Measurements from ENCODE around the gene DMPK.
"Not testable (repeated sequence)": the region's sequence is repeated elsewhere in the genome, so short reads cannot be mapped to it uniquely, and the experiment has no call there.

Gene DMPK

DNA sequence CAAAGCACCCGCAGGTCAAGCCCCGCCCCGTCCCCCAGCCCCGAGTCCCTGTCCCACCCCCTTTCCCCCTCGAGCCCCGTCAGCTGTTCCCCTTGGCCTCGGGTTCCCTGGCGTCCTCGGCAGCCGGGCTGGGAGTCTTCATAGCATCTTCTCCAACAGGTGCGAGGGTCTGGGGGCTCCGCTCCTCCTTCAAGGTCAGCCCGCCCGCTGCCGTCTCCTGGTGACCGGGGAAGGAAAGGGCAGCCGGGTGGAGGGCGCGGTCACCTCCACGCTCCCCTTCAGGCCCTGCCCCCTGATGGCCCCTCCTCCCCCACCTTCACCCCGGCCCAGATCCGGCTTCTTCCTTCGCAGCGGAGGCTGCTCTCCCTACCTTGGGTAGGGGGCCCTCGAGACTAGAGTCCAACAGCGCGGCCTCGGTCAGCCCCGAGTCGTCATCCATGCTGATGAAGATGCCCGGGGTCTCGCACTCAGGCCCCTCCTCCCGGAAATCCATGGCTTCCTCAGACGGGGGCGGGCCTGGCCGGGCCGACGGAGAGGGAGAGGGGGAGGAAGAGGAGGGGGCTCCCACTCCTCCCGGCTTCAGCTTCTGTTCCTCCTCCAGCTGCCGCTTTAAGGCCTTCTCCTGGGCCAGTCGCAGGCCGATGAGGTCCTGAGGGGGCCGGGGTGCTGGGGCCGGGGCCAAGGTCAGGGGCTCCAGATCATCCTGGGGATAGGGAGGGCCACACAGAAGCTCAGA, 33.4 kb upstream of the DMPK start:
- no peak for DNase-seq (ENCODE audit: low spot score)

DNA sequence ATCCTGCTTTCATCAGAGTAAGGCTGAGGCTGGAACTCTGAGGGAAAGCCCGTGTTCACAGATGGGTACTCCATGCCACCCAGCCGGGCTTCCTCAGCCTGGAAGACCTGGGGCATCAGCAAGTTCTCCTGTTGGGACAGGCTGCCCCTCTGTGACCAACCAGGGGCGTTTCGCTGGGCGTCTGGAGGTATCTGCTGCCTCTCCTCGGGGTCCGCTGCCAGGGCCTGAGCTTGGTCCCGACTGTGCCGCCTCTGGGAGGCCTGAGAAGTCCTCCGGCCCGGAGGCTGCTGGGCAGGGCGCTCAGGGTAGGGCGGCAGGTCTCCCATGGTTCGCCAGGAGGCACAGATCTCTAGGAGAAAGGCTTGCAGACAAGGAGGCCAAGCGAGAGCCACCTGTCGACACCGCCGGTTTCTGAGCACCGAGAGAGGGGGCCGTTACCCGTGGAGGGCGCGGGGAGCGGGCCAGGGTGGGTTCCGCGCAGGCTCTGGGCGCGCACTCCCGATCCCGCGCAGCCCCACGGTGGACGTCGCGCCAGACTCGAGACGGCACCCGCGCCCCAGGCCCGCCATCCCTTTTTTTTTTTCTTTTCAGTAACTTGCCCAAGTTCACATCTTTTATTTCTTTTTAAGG, 32.7 kb upstream of the DMPK start, which contains the start of gene RSPH6A:
TSS of gene RSPH6A (minus strand) at position 458 of the 630 bp plus-strand sequence. CDS start at position 326, 132 bp downstream.
- DNase-seq (ENCODE audit: low spot score), result no peak

DNA sequence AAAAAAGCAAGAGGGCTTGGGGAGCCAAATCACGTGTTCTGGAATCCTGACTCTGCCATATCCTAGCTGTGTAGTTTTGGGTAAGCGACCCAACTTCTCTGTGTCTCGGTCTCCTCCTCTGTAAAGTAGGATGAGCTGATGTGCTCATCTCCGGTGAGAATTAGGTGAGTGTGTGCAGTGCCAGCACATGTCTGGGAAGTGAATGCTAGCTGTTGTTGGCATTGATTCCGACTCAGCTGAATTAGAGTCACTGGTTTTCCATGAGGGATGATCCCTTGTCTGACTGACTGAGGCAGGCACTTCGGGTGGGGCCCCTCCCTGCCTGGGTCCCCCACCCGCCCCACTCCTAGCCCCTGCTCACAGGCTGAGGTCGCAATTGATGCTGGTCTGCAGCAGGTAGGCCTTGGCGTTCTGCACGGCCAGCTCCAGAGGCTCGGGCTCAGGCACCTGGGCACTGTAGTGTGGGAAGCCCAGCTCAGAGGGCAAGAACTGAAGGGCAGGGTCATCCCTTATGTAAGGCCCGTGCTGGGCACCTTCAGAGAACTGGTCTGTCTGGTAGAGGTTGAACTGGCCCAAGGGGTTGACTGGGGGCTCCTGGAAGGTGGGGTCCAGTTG, 32.0 kb upstream of the DMPK start:
- no peak for DNase-seq (ENCODE audit: low spot score)

DNA sequence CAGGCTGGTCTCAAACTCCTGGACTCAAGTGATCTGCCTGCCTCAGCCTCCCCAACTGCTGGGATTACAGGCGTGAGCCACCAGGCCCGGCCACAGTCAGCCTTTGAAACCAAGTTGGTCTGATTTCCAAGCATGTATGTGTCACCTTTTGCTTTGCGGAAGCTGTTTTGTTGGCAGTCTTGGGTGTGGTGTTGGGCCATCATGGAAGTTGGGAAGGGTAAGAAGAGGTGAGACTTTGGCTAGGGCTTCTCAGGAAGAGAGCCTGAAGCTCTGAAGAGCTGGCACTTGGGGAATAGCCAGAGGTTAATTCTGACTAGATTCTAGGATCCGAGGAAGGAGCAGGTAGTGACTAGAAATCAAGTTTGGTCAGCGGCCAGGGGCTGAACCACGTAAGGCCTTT, 30.0 kb upstream of the DMPK start:
- no peak for DNase-seq (ENCODE audit: low spot score)

DNA sequence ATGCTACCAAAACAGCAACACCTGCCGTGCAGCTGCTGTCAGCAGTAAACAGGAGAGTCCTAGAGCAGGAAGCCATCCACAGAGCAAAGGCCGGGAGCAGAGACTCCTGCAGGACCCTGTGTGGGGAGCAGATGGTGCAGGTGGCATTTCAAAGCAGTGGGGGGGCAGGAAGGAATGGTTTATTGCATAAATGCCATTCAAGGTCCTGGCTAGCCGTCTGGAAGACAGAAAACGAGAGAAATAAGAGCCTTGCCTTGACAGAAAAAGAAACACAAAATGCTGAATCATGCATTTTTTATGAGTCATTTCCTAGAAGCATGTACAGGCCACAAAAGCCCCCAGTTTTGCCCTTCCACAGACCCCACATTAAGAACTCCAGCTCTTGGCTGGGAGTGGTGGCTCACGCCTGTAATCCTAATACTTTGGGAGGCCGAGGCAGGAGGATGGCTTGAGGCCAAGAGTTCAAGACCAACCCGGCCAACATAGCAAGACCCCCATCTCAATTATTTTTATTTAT, 27.4 kb upstream of the DMPK start:
- DNase-seq (ENCODE audit: low spot score), result no peak

DNA sequence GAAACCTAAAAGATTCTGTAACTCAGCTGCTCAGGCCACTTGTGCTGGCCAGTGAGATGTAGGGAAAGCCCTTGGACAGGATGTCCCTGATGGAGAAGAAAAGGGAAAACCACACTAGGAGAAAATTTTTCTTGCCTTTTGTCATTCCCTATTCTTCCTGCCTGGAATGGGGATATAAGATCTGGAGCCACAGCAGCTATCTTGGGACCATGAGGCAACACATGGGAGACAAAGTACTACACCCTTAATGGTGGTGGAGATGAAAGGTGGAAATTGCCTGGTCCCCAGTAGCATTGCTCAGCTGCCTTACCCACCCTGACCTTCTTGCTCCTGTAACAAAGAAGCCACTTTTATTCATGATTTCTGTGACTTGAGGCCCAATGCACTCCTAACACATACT, 23.4 kb upstream of the DMPK start:
- no peak for DNase-seq (ENCODE audit: low spot score)

DNA sequence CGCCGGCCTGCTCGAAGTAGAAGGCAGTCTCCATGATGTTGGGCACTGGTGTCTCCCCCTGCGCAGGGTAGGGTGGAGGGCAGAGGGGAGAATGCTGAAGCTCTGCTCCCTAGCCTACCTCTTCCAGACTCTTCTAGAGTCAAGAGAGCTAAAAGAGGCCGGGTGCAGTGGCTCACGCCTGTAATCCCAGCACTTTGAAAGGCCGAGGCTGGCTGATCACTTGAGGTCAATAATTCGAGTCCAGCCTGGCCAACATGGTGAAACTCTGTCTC, 22.6 kb upstream of the DMPK start:
- DNase-seq (ENCODE audit: low spot score), result no peak

DNA sequence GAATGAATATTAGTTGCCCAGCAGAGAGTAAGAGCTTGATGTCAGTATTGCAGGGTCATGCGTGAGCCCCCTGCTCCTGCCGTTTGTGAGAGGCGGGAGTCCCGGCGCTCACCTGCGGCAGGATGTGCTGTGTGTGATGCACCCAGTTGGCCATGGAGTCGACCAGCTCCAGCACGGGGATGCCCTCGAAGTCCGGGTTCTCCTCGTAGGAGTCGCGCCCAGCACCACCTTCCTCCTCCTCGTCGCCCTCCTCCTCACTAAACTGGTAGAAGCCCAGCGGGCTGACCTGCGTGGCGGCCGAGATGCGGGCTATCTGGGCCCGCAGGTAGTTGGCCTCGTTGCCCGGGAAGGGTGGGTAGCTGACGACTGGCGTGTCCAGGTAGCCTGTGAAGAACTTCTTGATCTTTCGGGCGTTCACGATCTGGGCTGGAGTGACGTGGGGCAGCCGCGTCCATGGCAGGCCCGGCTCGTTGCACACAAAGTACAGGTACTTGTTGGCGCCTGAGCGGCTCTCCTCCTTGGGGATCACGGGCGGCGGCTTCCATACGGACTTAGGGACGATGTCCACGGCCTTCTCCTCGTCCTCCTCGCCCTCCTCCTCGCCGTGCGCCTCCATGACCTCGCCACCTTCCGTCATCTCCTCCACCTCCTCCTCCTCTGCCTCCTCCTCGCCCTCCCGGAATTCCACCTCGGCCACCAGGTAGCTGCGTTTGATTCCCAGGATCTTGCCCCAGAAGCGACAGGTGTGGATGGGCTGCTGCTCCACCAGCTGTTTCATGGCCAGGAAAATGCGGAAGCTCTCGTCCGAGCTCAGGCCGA, 22.1 kb upstream of the DMPK start:
- DNase-seq (ENCODE audit: low spot score), result no peak

DNA sequence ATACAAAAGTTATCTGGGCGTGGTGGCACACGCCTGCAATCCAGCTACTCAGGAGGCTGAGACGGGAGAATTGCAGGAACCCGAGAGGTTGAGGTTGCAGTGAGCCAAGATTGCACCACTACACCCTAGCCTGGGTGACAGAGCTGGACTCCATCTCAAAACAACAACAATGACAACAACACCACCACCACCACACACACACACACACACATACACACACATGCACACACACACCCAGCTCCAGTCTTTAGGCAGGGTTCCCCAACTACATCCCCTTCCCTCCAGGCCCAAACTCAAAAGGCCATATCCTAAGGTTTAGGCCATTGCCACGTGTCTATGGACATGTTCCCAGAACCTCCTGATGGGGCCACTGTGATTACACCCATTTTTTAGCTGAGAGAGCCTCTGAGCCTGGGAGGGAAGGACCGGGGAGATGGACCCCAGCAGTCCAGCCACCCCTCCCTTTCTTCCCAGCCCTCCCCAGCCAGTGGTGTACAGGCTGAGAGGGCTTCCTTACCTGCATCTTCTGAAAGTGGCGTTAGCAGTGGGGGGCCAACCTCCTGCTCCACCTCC, 19.4 kb upstream of the DMPK start:
- DNase-seq (ENCODE audit: low spot score), result no peak

DNA sequence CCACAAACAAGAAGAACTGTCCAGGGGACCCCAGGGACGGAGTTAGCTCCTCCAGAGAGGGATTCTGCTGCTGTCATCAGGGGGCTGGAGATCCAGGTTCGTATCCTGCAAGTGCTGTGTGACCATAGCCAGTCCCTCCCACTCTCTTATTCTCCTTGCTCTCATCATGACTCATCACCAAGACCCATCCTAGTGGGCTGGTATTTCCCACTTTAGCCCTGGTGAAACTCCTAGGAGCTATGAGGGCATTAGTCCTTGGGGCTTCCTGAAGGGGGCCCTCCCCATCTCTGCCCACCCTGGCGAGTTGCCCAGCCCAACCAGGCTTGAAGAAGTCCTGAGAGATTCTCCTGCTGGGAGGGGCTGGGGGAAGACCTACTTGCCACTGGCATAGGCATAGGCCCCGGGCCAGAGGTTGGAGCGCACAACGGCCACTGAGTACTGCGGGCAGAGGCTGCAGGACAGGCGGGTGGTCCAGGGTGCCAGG, 17.8 kb upstream of the DMPK start:
- no peak for DNase-seq (ENCODE audit: low spot score)

DNA sequence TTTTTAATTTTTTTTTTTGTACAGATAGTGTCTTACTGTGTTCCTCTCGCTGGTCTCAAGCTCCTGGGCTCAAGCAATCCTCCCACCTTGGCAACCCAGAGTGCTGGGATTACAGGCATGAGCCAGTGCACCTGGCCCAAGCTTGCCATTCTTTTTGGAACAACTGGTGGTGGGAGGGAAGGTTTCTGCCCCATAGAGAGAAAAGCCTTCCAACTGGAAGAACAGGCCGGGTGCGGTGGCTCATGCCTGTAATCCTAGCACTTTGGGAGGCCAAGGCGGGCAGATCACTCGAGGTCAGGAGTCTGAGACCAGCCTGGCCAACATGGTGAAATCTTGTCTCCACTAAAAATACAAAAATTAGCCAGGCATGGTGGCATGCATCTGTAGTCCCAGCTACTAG, 17.3 kb upstream of the DMPK start:
- not testable (repeated sequence) for DNase-seq (ENCODE audit: low spot score)

DNA sequence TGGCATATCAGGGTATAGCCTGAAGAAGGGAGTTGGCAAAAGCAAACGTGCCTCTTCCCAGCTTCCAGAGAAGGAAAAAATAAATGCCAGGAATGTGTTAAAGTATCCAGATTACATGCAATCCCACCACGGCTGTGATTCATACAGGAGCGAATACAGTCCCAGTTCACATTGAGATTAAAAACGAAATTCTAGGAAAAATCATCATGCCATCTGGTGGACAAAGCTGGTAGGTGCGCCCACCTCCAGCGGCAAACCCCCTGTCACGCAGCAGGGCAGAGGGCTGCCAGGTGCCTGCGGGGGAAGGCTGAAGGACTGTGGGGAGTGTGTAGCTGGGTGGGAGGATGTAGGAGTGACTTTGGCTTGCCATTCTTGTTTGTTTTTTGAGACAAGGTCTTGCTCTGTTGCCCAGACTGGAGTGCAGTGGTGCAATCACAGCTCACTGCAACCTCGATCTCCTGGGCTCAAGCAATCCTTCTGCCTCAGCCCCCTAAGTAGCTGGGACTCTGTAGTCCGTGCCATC, 16.8 kb upstream of the DMPK start:
- peak; percentile 68 for DNase-seq (ENCODE audit: low spot score)

DNA sequence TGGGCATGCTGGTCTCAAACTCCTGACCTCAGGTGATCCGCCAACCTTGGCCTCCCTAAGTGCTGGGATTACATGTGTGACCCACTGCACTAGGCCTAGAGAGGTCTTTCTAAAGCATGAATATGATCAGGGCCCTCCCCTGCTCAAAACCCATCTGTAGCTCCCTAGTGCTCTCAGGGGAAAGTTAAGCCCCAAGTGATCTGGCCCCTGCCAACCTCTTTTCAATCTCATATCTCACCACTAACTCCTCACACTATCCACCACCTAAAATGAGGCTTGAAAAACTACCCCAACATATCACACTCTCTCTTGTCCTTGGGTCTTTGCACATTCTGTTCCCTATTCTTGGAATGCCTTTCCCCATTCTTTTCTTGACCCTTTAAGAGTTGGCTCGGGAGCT, 12.3 kb upstream of the DMPK start:
- no peak for DNase-seq (ENCODE audit: low spot score)

DNA sequence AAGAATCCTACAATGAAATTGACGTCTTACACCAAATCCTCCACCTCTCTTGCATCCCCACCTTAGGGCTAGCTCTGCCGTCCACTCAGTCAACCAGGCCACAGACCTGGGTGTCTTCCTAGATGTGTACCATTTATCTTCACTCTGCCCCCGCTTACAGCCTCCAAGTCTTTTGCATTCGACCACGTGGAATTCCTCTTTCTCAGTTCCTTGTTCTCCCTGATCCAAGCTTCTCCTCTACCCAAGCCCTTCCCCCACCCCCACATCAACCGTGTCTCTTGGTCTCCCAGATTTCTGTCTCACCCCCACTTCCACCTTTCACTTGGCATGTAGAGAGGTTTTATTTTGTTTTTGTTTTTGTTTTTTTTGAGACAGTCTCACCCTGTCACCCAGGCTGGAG, 11.6 kb upstream of the DMPK start:
- no peak for DNase-seq (ENCODE audit: low spot score)

DNA sequence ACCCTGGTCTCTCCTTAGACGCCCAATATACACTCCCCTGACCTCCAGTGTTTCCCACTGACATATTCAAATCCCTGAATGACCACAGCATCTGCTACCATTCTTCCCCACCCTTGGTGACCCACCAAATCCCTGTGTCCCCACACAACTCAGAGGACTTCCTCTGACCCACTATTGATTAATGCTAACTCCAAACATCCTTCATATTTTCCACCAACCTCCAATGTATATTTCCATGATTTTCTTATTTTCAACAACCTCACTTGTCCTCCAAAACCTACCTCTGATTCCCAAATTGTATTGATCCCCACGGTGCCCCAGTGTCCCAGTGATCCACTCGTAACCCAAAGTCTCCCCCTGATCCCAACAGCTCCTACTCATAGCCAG, 10.9 kb upstream of the DMPK start:
- no peak for DNase-seq (ENCODE audit: low spot score)

DNA sequence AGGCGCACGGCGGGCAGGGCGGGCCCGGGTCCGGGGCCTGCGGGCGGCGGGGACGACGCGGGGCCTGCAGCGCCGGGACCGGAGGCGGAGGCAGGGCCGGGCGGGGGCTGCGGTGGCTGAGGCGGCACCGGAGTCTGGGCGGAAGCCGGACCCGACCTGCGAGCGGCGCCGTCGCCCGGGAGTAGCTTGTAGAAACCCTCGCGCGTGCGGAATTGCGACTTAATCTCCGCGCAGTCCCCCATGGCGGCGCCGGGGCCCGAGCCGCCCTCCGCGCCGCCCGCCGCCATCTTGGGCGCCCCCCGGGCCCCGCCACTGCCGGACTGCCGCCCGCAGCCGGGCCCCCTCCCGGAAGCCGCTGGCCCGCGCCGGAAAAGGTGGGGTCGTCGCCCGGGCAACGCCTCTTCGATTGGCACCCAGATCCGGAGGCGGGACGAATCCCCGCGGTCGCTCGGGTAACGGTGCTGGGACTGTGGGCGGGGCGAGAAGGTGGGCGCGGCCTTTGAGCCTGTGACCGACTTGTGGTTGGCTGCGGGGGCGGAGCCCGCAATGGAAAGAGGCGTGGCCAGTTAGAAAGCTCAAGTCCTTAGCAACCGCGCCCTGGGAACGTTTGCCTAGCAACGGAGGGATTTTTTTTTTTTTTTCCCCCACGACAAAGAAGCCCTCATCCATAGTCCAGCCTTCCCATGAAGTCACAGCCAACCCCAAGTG, 10.3 kb upstream of the DMPK start, which contains the start of gene DMWD:
TSS of gene DMWD (minus strand) at position 376 of the 708 bp plus-strand sequence. CDS start at position 287, 89 bp downstream.
- peak; percentile 99 for DNase-seq (ENCODE audit: low spot score)

DNA sequence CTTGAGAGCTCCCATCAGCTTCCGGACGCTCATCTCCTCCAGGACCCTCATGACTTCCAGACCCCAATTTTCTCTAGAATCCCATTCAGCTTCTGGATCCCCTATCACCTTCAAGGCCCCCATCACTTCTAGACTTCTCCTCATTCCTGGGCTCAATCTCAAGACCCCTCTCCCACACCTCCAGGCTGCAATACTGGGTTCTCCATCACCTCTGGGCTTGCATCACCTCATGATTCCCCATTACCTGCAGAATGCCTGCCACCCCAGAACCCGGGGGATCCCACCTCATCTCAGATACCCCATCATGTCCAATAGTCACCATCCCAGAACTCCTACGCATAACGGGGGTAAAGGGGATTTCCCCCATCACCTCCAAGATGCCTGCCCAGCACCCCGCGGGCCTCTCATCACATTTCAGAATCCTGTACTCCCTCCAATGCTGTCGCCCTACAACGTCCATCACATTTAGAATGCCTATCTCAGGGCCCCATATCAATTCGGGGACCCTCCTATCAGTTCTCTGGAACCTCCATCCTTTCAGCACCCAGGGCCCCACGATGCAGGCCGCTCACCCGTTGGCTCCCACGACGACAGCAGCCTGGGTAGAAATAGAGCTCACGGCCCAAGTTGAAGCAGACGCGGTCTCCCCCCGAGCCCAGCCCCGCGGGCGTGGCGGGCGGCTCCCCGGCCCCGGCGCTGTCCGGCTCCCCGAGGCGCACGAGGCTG, 9.6 kb upstream of the DMPK start:
- DNase-seq (ENCODE audit: low spot score), result no peak

DNA sequence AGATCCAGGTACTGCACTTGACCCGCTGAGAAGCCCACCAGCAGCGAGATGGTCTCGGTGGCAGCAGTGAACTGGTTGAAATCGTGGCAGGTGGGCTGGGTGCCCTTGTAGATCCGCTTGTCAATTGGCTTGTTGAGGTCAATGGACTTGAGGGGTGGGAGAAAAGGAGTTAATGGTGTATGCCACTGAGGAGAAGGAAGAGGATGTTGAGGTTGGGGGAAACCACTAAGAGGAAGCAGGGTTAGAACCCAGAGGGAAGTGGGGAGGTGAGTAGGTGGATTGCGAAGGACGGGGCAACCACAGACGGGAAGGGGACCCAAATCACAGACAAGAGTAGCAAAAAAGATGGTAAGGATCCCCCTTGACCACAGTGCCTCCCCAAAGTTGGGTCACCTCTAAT, 8.7 kb upstream of the DMPK start:
- DNase-seq (ENCODE audit: low spot score), result no peak

DNA sequence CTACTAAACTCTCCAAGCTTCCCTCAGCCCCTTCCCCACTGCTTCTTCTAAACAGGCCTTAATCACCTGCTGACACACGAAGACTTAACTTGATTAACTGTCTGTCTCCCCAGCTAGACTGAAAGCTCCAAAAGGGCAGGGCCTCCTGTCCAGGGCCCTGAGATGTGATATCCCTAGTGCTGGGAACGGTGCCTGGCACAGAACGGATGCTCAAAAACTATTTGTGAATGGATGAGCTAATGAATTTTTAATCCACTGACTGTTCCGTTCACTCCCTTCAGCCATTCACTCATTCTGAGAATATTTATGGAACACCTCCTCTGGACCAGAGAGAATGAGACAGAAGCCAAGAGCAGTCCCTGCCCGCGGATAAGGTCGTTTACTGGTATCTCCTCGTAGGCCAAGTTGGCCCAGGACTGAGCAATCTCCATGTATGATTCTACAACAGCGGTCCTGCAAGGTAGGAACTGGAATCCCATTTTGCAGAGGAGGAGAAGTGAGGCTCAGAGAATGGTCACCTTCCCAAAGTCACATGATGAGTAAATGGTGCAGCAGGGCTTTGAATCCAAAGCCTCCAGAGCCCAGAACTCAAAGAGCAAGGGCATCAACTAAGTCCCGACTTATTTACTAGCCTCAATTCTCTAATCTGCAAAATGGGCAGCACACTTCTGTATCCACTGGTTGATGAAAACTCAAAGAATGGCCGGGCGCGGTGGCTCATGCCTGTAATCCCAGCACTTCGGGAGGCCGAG, 6.9 kb upstream of the DMPK start:
- DNase-seq (ENCODE audit: low spot score), result no peak

DNA sequence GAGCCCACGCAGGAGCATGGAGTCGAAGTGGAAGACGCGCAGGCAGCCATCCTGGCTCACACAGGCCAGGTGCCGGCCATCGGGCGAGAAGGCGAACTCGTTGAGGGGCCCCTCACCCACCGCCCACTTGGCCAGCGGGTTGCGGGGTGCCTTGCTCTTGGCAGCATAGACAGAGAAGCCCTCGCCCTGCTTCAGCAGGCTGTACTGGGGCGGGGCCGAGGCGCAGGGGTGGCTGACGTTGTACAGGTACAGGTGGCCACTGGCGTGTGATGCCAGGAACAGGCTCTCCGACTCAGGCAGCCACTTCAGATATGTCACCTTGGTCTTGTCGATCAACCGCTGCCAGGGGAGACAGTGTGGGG, 4.2 kb upstream of the DMPK start:
- DNase-seq (ENCODE audit: low spot score), result no peak
